OCI-LY1 (cell line): Measurements from ENCODE around the gene SAT2.

Source experiments
- H2AFZ ChIP-seq: fragments of 200-600 bp; sonication (generic), shearing (Covaris generic); 2 replicates; pipeline ENCODE4 v1.6.0; 2014; ENCODE audit warnings: antibody characterized with exemption, mild to moderate bottlenecking, low read length
- H3F3A ChIP-seq: fragments of 200-600 bp; sonication (generic), shearing (Covaris generic); 2 replicates; pipeline ENCODE4 v1.6.0; 2014; ENCODE audit warnings: mild to moderate bottlenecking, antibody characterized with exemption, low read length, moderate library complexity; ENCODE audit not compliant: insufficient read depth
- H3K27ac ChIP-seq: fragments of 200-600 bp; sonication (generic); 2 replicates; pipeline ENCODE4 v1.5.1; 2014; ENCODE audit warnings: low read length, mixed run types, mild to moderate bottlenecking, low read depth; ENCODE audit not compliant: poor library complexity, severe bottlenecking
- H3K27me3 ChIP-seq: fragments of 200-600 bp; sonication (generic); 2 replicates; pipeline ENCODE4 v1.6.0; 2014; ENCODE audit warnings: antibody characterized with exemption, mild to moderate bottlenecking, low read length, moderate library complexity; ENCODE audit not compliant: insufficient read depth
- H3K36me3 ChIP-seq: fragments of 200-600 bp; sonication (generic); 2 replicates; pipeline ENCODE4 v1.6.1; 2014; ENCODE audit warnings: mild to moderate bottlenecking, antibody characterized with exemption, low read length, moderate library complexity, mixed read lengths; ENCODE audit not compliant: insufficient read depth
- H3K4me1 ChIP-seq: fragments of 200-600 bp; sonication (generic); 2 replicates; pipeline ENCODE4 v1.5.1; 2014; ENCODE audit warnings: mild to moderate bottlenecking, low read length, moderate library complexity; ENCODE audit not compliant: insufficient read depth, severe bottlenecking
- H3K4me2 ChIP-seq: fragments of 200-600 bp; sonication (generic), shearing (Covaris generic); 2 replicates; pipeline ENCODE4 v1.6.1; 2014; ENCODE audit warnings: low read length
- H3K4me3 ChIP-seq: fragments of 200-600 bp; sonication (generic); 2 replicates; pipeline ENCODE4 v1.5.1; 2014; ENCODE audit warnings: low read length, low read depth, mild to moderate bottlenecking, mixed read lengths; ENCODE audit not compliant: poor library complexity, severe bottlenecking
- H3K79me2 ChIP-seq: fragments of 200-600 bp; shearing (Covaris generic); 2 replicates; pipeline ENCODE4 v1.6.1; 2016; ENCODE audit warnings: mixed run types, low read length, mixed read lengths; ENCODE audit not compliant: insufficient read depth
- H3K9ac ChIP-seq: fragments of 200-600 bp; sonication (generic), shearing (Covaris generic); 2 replicates; pipeline ENCODE4 v1.6.1; 2014; ENCODE audit warnings: mild to moderate bottlenecking, low read length, mixed read lengths
- H3K9me2 ChIP-seq: fragments of 200-600 bp; sonication (generic), shearing (Covaris generic); 2 replicates; pipeline ENCODE4 v1.6.1; 2014; ENCODE audit warnings: low read depth, mild to moderate bottlenecking, low read length, mixed read lengths
- H3K9me3 ChIP-seq: fragments of 200-600 bp; shearing (Covaris generic); 2 replicates; pipeline ENCODE4 v1.6.1; 2014; ENCODE audit warnings: low read length, mixed read lengths
- H4K20me1 ChIP-seq: fragments of 200-600 bp; sonication (generic), shearing (Covaris generic); 2 replicates; pipeline ENCODE4 v1.6.0; 2016; ENCODE audit warnings: mild to moderate bottlenecking, low read length; ENCODE audit not compliant: insufficient read depth
- CTCF ChIP-seq: fragments of 200-600 bp; sonication (generic), shearing (Covaris generic); IDR thresholded peaks from 2 replicates; pipeline ENCODE4 v1.5.1; 2017; ENCODE audit warnings: mild to moderate bottlenecking, antibody characterized with exemption, low read length, moderate library complexity, mixed read lengths
- EZH2 ChIP-seq: fragments of 200-600 bp; sonication (generic), shearing (Covaris generic); IDR thresholded peaks from 2 replicates; pipeline ENCODE4 v1.8.0; 2017; ENCODE audit warnings: borderline replicate concordance, mixed run types, mild to moderate bottlenecking, antibody characterized with exemption, low read length, moderate library complexity, mixed read lengths

Gene SAT2

DNA sequence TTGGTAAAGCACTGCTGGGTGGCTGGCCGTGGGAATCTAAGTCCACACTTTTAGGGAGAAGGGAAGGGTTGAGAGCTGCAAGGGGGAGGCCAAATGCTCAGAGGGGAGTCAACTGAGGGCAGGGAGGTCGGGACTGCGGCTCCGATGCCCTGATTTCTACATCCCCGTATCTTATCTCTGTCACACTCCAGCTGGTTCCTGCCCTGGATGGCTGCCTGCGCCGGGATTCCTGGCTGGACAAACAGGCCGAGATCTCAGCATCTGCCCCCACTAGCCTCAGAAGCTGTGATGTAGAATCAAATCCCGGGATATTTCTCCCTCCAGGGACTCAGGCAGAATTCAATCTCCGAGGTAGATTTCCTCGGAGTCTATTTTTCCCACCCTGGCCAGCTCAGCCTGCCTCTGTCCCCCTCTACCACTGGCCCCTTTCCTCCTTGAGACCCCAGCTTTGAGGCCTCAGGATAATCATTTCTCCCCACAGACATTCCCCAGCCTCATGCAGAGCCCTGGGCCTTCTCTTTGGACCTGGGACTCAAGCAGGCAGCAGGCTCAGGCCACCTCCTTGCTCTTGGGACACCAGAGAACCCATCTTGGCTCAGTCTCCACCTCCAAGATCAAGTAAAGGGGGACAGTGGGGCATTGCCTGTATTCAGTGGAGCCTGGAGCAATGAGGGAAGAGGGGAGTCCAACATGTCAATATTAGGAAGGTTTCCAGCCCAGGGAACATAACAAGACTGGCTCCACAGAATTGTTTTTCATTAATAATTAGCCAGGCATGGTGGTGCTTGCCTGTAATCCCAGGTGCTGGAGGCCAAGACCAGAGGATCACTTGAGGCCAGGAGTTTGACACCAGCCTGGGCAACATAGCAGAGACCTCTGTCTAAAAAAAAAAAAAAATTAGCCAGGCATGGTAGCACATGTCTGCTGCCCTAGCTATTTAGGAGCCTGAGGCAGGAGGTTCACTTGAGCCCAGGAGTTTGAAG lies 4.1 kb upstream of the SAT2 start:
- Histone ChIP-seq H3F3A (no peaks in the 10 kb centered on the region), H3K4me2 (no peak overlapping the region), H3K9me2 (no peaks in the 10 kb centered on the region), H4K20me1 (no peaks in the 10 kb centered on the region), H3K36me3 (no peaks in the 10 kb centered on the region), H3K9ac (no peak overlapping the region), H3K4me1 (peaks cover 5% of the 10 kb centered on the region), H3K27ac (no peak overlapping the region), H3K79me2 (no peaks in the 10 kb centered on the region), H3K4me3 (no peak overlapping the region), H3K27me3 (no peaks in the 10 kb centered on the region), H2AFZ (no peak overlapping the region), H3K9me3 (no peaks in the 10 kb centered on the region)
- TF ChIP-seq CTCF = no peak

GRCh38 chr17:7629939-7630571 lies 2.4 kb upstream of the SAT2 start, which contains the start of gene SHBG:
SHBG (plus strand) TSS chr17:7630135; CDS start chr17:7630173, 38 bp downstream.
- H3K27ac ChIP-seq = no peak within 1 kb of the TSS
- H4K20me1 ChIP-seq = no peaks in the 10 kb centered on the region

DNA sequence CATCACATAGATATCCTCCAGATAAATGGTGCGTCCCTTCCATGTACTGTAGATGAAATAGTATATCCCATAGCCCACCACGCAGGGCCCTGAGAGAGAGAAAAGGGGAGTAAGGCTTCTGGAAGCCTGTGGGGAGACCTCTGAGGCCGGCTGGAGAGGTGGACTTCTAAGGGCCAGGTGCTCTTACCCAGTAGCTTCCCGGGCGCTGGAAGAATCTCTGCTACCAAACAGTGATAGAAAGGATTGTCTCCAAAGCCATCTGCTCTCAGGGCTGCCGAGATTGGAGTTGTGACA lies 718 bp downstream of the SAT2 start:
- peak overlapping the region; percentile 78; the same call in 1 of the 2 replicates for H3K9ac ChIP-seq
- H3F3A ChIP-seq = no peaks in the 10 kb centered on the region
- peak overlapping the region; percentile 78 for H3K4me3 ChIP-seq
- no peaks in the 10 kb centered on the region; the same call in 1 of the 2 replicates for H3K36me3 ChIP-seq
- TF ChIP-seq EZH2 (no peak), CTCF (no peak)
- no peaks in the 10 kb centered on the region for H4K20me1 ChIP-seq
- no peaks in the 10 kb centered on the region for H3K79me2 ChIP-seq
- H3K27me3 ChIP-seq = no peaks in the 10 kb centered on the region
- no peaks in the 10 kb centered on the region for H3K9me2 ChIP-seq
- no peak overlapping the region for H3K27ac ChIP-seq
- H3K4me1 ChIP-seq = peaks cover 5% of the 10 kb centered on the region
- no peaks in the 10 kb centered on the region for H3K9me3 ChIP-seq
- no peak overlapping the region for H2AFZ ChIP-seq
- H3K4me2 ChIP-seq = peak overlapping the region; percentile 73

More at GRCh38 chr17:7629939-7630571, 2.4 kb upstream of the SAT2 start, which contains the start of gene SHBG:
- Histone ChIP-seq H3K27me3 (no peaks in the 10 kb centered on the region), H3K4me1 (peaks cover 5% of the 10 kb centered on the region), H3K36me3 (no peaks in the 10 kb centered on the region; the same call in 1 of the 2 replicates), H3K4me3 (no peak within 1 kb of the TSS), H3K9me3 (no peaks in the 10 kb centered on the region), H3K79me2 (no peaks in the 10 kb centered on the region), H3F3A (no peaks in the 10 kb centered on the region), H2AFZ (no peak within 1 kb of the TSS), H3K9me2 (no peaks in the 10 kb centered on the region), H3K4me2 (no peak within 1 kb of the TSS), H3K9ac (no peak within 1 kb of the TSS)
- no peak for TF ChIP-seq CTCF
- TF ChIP-seq EZH2 = no peak
